ENCODE measurements around the gene WDR33.

The WDR33 gene

DNA sequence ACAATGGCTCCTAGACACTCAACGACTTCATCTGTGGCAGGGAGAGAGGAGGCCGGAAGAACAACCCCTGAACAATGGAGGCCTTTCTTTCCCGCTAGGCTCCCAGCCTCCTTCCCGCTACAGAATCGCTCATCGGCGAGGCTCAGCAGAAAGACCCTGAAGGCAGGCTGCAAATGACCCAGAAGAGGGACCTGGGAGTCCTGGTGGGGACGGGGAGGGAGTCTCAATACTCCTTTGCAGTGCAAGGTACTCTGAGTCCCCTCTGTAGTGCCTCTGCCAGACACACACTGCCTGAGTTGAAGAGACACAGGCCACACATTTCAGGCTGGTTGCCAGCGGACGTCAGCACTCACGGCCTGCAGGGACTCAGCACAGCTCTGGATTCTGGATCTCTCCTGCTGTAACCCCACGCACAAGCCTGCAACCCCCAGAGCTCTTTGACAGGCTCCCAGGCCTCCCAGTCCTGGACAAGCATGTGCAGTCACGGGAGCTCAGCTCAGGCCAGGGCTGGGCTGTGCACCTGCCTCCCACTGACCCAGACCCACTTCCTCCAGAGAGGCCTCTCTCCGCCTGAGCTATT is 158.9 kb downstream of the WDR33 start:
- Histone ChIP-seq H3K4me3 (ENCODE audit: low read depth in 1 of 2, low read length in 1 of 2) (no peak overlapping the region), H3K9me3 (no peaks in the 10 kb centered on the region), H3K4me1 (ENCODE audit: control insufficient read depth in 1 of 2, insufficient read depth in 1 of 2, low read depth in 1 of 2, low read length in 1 of 2) (peaks cover 9 to 18% of the 10 kb centered on the region in 2 experiments), H3K27ac (no peak overlapping the region), H3K36me3 (no peaks in the 10 kb centered on the region), H3K27me3 (no peaks in the 10 kb centered on the region)
- TF ChIP-seq, protein P1, sequence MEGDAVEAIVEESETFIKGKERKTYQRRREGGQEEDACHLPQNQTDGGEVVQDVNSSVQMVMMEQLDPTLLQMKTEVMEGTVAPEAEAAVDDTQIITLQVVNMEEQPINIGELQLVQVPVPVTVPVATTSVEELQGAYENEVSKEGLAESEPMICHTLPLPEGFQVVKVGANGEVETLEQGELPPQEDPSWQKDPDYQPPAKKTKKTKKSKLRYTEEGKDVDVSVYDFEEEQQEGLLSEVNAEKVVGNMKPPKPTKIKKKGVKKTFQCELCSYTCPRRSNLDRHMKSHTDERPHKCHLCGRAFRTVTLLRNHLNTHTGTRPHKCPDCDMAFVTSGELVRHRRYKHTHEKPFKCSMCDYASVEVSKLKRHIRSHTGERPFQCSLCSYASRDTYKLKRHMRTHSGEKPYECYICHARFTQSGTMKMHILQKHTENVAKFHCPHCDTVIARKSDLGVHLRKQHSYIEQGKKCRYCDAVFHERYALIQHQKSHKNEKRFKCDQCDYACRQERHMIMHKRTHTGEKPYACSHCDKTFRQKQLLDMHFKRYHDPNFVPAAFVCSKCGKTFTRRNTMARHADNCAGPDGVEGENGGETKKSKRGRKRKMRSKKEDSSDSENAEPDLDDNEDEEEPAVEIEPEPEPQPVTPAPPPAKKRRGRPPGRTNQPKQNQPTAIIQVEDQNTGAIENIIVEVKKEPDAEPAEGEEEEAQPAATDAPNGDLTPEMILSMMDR (IDR thresholded peaks at IDR 0.05) = no peak

- Histone ChIP-seq H3K27me3 (no peaks in the 10 kb centered on the region), H3K4me1 (ENCODE audit: control insufficient read depth in 1 of 2, insufficient read depth in 1 of 2, low read depth in 1 of 2, low read length in 1 of 2) (peaks cover 9 to 24% of the 10 kb centered on the region in 2 experiments), H3K27ac (no peak overlapping the region), H3K4me3 (ENCODE audit: low read depth in 1 of 2, low read length in 1 of 2) (no peak overlapping the region), H3K36me3 (no peaks in the 10 kb centered on the region), H3K9me3 (no peaks in the 10 kb centered on the region)
- TF ChIP-seq, protein P1 (IDR thresholded peaks at IDR 0.05) = no peak
These were observed 159.6 kb downstream of the WDR33 start for GRCh38 chr2:127651381-127651809.
